ENCODE measurements around the gene DCN.

The DCN gene

GRCh38 chr12:91111366-91112325 lies 71.0 kb downstream of the DCN start, which contains the start of gene LUM:
LUM (minus strand) TSS chr12:91111494; CDS start chr12:91108979, 2,515 bp downstream.
- H3K9ac ChIP-seq (ENCODE audit: low read depth, low read length) = no peak within 1 kb of the TSS
- no peak within 1 kb of the TSS for H3K4me3 ChIP-seq (ENCODE audit: low read depth in 1 of 2, low read length in 2 of 2)
- ATAC-seq (ENCODE audit: insufficient read depth, low read depth) (no peak), DNase-seq (no peak)
- no peak within 1 kb of the TSS for H2AFZ ChIP-seq (ENCODE audit: low read depth, low read length)
- H3K27me3 ChIP-seq (ENCODE audit: insufficient read depth, low read length, poor library complexity) = no peaks in the 10 kb centered on the region
- H3K79me2 ChIP-seq (ENCODE audit: insufficient read depth, low read length) = no peaks in the 10 kb centered on the region
- H3K4me1 ChIP-seq (ENCODE audit: insufficient read depth, low read length) = no peaks in the 10 kb centered on the region
- H3K36me3 ChIP-seq (ENCODE audit: insufficient read depth, low read length) = no peaks in the 10 kb centered on the region
- TF ChIP-seq CTCF (IDR thresholded peaks at IDR 0.05; ENCODE audit: borderline replicate concordance, extremely low read depth, low read length, poor library complexity, severe bottlenecking) (no peak), EZH2 (IDR thresholded peaks at IDR 0.05; ENCODE audit: borderline replicate concordance, low read depth, low read length, severe bottlenecking) (no peak)
- H3K27ac ChIP-seq (ENCODE audit: low read length) = no peak within 1 kb of the TSS
- no peaks in the 10 kb centered on the region for H3K9me3 ChIP-seq (ENCODE audit: insufficient read depth, low read length, severe bottlenecking)
- H3K4me2 ChIP-seq (ENCODE audit: insufficient read depth, low read length) = no peak within 1 kb of the TSS
- no peaks in the 10 kb centered on the region for H4K20me1 ChIP-seq (ENCODE audit: insufficient read depth, low read length)

GRCh38 chr12:91110311-91110924 lies 72.2 kb downstream of the DCN start:
- Histone ChIP-seq H3K36me3 (ENCODE audit: insufficient read depth, low read length) (no peaks in the 10 kb centered on the region), H4K20me1 (ENCODE audit: insufficient read depth, low read length) (no peaks in the 10 kb centered on the region), H3K4me1 (ENCODE audit: insufficient read depth, low read length) (no peaks in the 10 kb centered on the region), H3K9ac (ENCODE audit: low read depth, low read length) (no peak overlapping the region), H3K27ac (ENCODE audit: low read length) (no peak overlapping the region), H2AFZ (ENCODE audit: low read depth, low read length) (no peak overlapping the region), H3K4me3 (ENCODE audit: low read depth in 1 of 2, low read length in 2 of 2) (no peak overlapping the region), H3K79me2 (ENCODE audit: insufficient read depth, low read length) (no peaks in the 10 kb centered on the region), H3K9me3 (ENCODE audit: insufficient read depth, low read length, severe bottlenecking) (no peaks in the 10 kb centered on the region), H3K27me3 (ENCODE audit: insufficient read depth, low read length, poor library complexity) (no peaks in the 10 kb centered on the region), H3K4me2 (ENCODE audit: insufficient read depth, low read length) (no peak overlapping the region)
- TF ChIP-seq EZH2 (IDR thresholded peaks at IDR 0.05; ENCODE audit: borderline replicate concordance, low read depth, low read length, severe bottlenecking) (no peak), CTCF (IDR thresholded peaks at IDR 0.05; ENCODE audit: borderline replicate concordance, extremely low read depth, low read length, poor library complexity, severe bottlenecking) (no peak)
- no peak for DNase-seq
- ATAC-seq (ENCODE audit: insufficient read depth, low read depth) = no peak

GRCh38 chr12:91109581-91110310 lies 72.9 kb downstream of the DCN start:
- no peaks in the 10 kb centered on the region for H3K4me1 ChIP-seq (ENCODE audit: insufficient read depth, low read length)
- no peaks in the 10 kb centered on the region for H3K36me3 ChIP-seq (ENCODE audit: insufficient read depth, low read length)
- H3K27me3 ChIP-seq (ENCODE audit: insufficient read depth, low read length, poor library complexity) = no peaks in the 10 kb centered on the region
- DNase-seq (no peak), ATAC-seq (ENCODE audit: insufficient read depth, low read depth) (no peak)
- H3K79me2 ChIP-seq (ENCODE audit: insufficient read depth, low read length) = no peaks in the 10 kb centered on the region
- no peak overlapping the region for H2AFZ ChIP-seq (ENCODE audit: low read depth, low read length)
- no peaks in the 10 kb centered on the region for H3K9me3 ChIP-seq (ENCODE audit: insufficient read depth, low read length, severe bottlenecking)
- H4K20me1 ChIP-seq (ENCODE audit: insufficient read depth, low read length) = no peaks in the 10 kb centered on the region
- H3K4me2 ChIP-seq (ENCODE audit: insufficient read depth, low read length) = no peak overlapping the region
- H3K9ac ChIP-seq (ENCODE audit: low read depth, low read length) = no peak overlapping the region
- TF ChIP-seq EZH2 (IDR thresholded peaks at IDR 0.05; ENCODE audit: borderline replicate concordance, low read depth, low read length, severe bottlenecking) = no peak
- no peak for TF ChIP-seq CTCF (IDR thresholded peaks at IDR 0.05; ENCODE audit: borderline replicate concordance, extremely low read depth, low read length, poor library complexity, severe bottlenecking)
- no peak overlapping the region for H3K27ac ChIP-seq (ENCODE audit: low read length)
- H3K4me3 ChIP-seq (ENCODE audit: low read depth in 1 of 2, low read length in 2 of 2) = no peak overlapping the region
